ENCODE results near the gene DNAAF5.

Gene DNAAF5

DNA sequence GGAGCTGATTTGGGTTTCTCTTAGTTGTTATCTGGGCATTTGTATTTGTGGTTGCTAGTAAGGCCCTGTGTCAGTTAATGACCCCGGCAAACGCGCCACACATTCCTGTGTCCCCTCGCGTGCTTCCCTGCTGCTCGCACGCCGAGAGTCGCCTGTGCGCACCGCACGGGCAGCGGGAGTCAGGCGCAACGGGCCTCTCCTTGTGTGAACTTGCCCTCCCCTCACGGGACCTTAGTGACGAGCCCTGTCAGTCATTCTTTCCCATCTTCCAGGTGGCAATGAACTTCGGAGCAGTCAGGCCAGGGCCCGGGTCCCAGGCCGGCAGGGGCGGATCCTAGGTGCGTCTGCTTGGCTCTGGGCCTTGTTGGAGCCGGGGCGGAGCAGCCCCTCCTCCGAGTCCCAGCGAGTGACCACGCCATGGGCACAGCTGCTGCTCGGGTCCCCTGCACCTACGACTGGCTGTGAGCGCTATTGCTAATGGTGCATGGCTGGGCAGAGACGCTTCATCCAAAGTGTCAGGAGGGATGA is 13.0 kb downstream of the DNAAF5 start:
- H3K4me1 ChIP-seq (ENCODE audit: insufficient read depth, low read length, poor library complexity, severe bottlenecking): peaks cover 11% of the 10 kb centered on the region
- no peak overlapping the region for H2AFZ ChIP-seq (ENCODE audit: low read length)
- no peak overlapping the region for H3K4me3 ChIP-seq (ENCODE audit: low read length, poor library complexity, severe bottlenecking)
- peaks cover 13% of the 10 kb centered on the region; the same call in 1 of the 2 replicates for H3K79me2 ChIP-seq (ENCODE audit: insufficient read depth, low read length)
- TF ChIP-seq, protein P1, sequence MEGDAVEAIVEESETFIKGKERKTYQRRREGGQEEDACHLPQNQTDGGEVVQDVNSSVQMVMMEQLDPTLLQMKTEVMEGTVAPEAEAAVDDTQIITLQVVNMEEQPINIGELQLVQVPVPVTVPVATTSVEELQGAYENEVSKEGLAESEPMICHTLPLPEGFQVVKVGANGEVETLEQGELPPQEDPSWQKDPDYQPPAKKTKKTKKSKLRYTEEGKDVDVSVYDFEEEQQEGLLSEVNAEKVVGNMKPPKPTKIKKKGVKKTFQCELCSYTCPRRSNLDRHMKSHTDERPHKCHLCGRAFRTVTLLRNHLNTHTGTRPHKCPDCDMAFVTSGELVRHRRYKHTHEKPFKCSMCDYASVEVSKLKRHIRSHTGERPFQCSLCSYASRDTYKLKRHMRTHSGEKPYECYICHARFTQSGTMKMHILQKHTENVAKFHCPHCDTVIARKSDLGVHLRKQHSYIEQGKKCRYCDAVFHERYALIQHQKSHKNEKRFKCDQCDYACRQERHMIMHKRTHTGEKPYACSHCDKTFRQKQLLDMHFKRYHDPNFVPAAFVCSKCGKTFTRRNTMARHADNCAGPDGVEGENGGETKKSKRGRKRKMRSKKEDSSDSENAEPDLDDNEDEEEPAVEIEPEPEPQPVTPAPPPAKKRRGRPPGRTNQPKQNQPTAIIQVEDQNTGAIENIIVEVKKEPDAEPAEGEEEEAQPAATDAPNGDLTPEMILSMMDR (conservative IDR thresholded peaks at IDR 0.05; ENCODE audit: low read length): no peak
- peaks cover 6% of the 10 kb centered on the region; the same call in 1 of the 2 replicates for H3K9me3 ChIP-seq (ENCODE audit: insufficient read depth, low read depth, low read length)
- H4K20me1 ChIP-seq (ENCODE audit: insufficient read depth, low read length, poor library complexity, severe bottlenecking): no peaks in the 10 kb centered on the region
- H3K36me3 ChIP-seq (ENCODE audit: insufficient read depth, low read length): peaks cover 29% of the 10 kb centered on the region; the same call in 1 of the 2 replicates
- no peaks in the 10 kb centered on the region for H3F3A ChIP-seq (ENCODE audit: low read depth)
- H3K4me2 ChIP-seq (ENCODE audit: low read depth, low read length, poor library complexity, severe bottlenecking): no peak overlapping the region
- no peaks in the 10 kb centered on the region for H3K9me2 ChIP-seq (replicated peaks; ENCODE audit: low read depth, low read length)
- no peaks in the 10 kb centered on the region for H3K27me3 ChIP-seq (ENCODE audit: insufficient read depth, low read length, poor library complexity, severe bottlenecking)
- no peak overlapping the region for H3K9ac ChIP-seq (ENCODE audit: low read depth, low read length, poor library complexity, severe bottlenecking)

DNA sequence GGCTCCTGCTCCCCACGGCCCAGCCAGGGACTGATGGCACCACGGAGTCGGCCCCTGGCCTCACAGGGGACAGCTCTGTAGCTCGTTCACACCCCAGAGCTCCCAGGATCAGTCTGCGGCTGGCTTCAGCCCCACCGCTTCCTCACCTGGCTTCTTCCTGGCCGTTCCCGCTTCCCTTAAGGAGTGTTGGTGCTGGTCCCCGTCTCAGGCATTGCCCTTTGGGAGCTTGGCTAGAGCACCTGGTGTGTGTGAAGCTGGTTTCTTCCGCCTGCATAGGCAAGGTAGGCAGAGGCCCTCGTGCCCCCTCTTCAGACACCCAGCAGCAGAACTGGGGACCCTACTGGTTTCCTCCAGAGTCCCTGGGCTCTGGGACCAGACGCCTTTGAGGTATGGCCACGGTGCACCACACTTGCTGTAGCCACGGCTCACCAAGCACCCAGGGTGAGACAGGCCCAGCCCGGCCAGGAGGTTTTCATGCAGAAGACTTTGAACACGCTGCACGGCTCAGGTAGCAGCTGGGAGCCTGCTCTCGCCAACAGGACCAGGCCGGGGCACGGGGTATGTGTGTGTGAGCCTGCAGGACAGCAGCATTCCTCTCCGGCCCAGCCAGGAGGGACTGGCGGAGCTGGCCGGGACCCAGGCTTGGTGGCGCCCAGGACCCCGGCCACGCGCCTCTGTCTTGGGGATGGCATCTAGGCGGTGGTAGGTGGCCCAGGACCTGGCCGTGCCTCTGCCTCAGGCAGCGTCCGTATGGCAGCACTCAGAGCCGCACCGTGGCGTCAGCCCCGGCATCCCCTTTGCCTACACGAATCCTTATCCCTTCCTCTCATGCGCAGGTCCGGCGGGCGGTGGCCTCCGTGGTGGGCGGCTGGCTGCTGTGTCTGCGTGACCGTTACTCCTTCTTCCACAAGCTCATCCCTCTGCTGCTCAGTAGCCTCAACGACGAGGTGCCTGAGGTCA is 13.8 kb downstream of the DNAAF5 start:
- Histone ChIP-seq H3F3A (ENCODE audit: low read depth) (no peaks in the 10 kb centered on the region), H3K4me3 (ENCODE audit: low read length, poor library complexity, severe bottlenecking) (no peak overlapping the region), H3K9me2 (replicated peaks; ENCODE audit: low read depth, low read length) (no peaks in the 10 kb centered on the region), H3K9ac (ENCODE audit: low read depth, low read length, poor library complexity, severe bottlenecking) (no peak overlapping the region), H3K79me2 (ENCODE audit: insufficient read depth, low read length) (peaks cover 13% of the 10 kb centered on the region; the same call in 1 of the 2 replicates), H3K4me1 (ENCODE audit: insufficient read depth, low read length, poor library complexity, severe bottlenecking) (peaks cover 11% of the 10 kb centered on the region), H3K9me3 (ENCODE audit: insufficient read depth, low read depth, low read length) (no peaks in the 10 kb centered on the region; the same call in 1 of the 2 replicates), H4K20me1 (ENCODE audit: insufficient read depth, low read length, poor library complexity, severe bottlenecking) (no peaks in the 10 kb centered on the region), H3K4me2 (ENCODE audit: low read depth, low read length, poor library complexity, severe bottlenecking) (no peak overlapping the region), H3K36me3 (ENCODE audit: insufficient read depth, low read length) (peaks cover 31% of the 10 kb centered on the region; the same call in 1 of the 2 replicates), H3K27me3 (ENCODE audit: insufficient read depth, low read length, poor library complexity, severe bottlenecking) (no peaks in the 10 kb centered on the region), H2AFZ (ENCODE audit: low read length) (no peak overlapping the region)
- TF ChIP-seq EZH2phosphoT487 (IDR thresholded peaks at IDR 0.05; ENCODE audit: borderline replicate concordance): no peak
- TF ChIP-seq, protein P1 (conservative IDR thresholded peaks at IDR 0.05; ENCODE audit: low read length): no peak

DNA sequence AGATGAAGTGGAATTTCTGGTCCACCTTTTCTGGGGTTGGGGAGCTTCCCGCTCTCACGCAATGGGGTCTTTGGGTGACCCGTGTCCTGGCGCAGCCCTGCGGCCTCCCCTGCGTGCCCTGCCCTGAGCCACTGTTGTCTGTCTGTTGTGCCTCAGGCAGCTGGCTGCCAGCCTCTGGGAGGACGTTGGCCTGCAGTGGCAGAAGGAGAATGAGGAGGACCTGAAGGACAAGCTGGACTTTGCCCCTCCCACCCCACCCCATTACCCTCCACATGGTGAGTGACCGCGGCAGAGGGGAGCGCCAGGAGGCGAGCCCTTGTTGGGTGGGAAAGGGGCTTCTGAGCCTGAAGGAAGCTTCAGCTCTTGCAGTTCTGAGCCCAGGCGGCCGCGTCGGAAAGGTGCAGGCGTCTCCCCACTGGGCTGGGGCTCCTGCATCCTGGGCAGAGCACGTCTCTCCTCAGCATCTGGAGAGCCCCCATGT is 14.7 kb downstream of the DNAAF5 start:
- Histone ChIP-seq H3K4me2 (ENCODE audit: low read depth, low read length, poor library complexity, severe bottlenecking) (no peak overlapping the region), H3K27me3 (ENCODE audit: insufficient read depth, low read length, poor library complexity, severe bottlenecking) (no peaks in the 10 kb centered on the region), H3K4me3 (ENCODE audit: low read length, poor library complexity, severe bottlenecking) (no peak overlapping the region), H3K79me2 (ENCODE audit: insufficient read depth, low read length) (peaks cover 13% of the 10 kb centered on the region; the same call in 1 of the 2 replicates), H3K36me3 (ENCODE audit: insufficient read depth, low read length) (peaks cover 36% of the 10 kb centered on the region; the same call in 1 of the 2 replicates), H3K4me1 (ENCODE audit: insufficient read depth, low read length, poor library complexity, severe bottlenecking) (peaks cover 11% of the 10 kb centered on the region), H3K9me3 (ENCODE audit: insufficient read depth, low read depth, low read length) (no peaks in the 10 kb centered on the region), H4K20me1 (ENCODE audit: insufficient read depth, low read length, poor library complexity, severe bottlenecking) (no peaks in the 10 kb centered on the region), H2AFZ (ENCODE audit: low read length) (no peak overlapping the region), H3F3A (ENCODE audit: low read depth) (no peaks in the 10 kb centered on the region), H3K9me2 (replicated peaks; ENCODE audit: low read depth, low read length) (no peaks in the 10 kb centered on the region), H3K9ac (ENCODE audit: low read depth, low read length, poor library complexity, severe bottlenecking) (no peak overlapping the region)
- TF ChIP-seq EZH2phosphoT487 (IDR thresholded peaks at IDR 0.05; ENCODE audit: borderline replicate concordance): no peak
- TF ChIP-seq, protein P1 (conservative IDR thresholded peaks at IDR 0.05; ENCODE audit: low read length): no peak
